HG02970 (cell line): ENCODE measurements around the gene OLFM2.
"Not testable (repeated sequence)": the region's sequence is repeated elsewhere in the genome, so short reads cannot be mapped to it uniquely, and the experiment has no call there.

Experiments used
- ATAC-seq: cut with Tn5 transposase; IDR thresholded peaks from one replicate; pipeline ENCODE4 v1.9.1; 2021; ENCODE audit warnings: mild to moderate bottlenecking, moderate library complexity, moderate number of reproducible peaks; ENCODE audit not compliant: unreplicated experiment, low FRiP score

OLFM2 gene

GRCh38 chr19:9842834-9843625 lies 93.3 kb downstream of the OLFM2 start:
- no peak for ATAC-seq

DNA sequence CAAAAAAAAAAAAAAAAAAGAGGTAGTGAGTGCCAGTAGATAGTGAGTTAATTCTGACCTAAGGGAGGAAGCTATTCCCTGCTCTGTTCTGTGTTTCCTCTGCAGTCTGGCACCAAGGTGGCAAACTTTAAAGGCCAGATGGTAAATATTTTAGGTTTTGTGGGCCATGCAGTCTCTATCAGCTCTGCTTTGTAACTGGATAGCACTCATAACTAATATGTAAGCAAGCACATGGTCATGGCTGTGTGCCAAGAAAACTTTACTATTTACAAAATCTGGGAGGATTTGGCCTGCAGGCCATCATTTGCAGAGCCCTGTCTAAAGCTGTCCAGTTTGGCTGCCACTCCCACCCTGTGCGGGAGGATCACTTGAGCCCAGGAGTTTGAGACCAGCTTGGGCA lies 96.9 kb downstream of the OLFM2 start:
- ATAC-seq = no peak

DNA sequence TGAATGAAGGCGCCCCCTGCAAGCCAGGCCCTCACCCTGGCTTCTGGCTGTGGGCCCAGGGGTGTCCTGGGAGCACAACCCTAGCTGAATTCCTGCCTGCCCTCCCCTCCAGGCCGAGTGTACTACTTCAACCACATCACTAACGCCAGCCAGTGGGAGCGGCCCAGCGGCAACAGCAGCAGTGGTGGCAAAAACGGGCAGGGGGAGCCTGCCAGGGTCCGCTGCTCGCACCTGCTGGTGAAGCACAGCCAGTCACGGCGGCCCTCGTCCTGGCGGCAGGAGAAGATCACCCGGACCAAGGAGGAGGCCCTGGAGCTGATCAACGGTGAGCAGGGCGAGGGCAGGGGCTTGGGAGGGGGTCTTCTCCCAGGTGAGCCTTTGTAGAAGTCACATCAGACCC lies 98.0 kb downstream of the OLFM2 start:
- no peak for ATAC-seq

DNA sequence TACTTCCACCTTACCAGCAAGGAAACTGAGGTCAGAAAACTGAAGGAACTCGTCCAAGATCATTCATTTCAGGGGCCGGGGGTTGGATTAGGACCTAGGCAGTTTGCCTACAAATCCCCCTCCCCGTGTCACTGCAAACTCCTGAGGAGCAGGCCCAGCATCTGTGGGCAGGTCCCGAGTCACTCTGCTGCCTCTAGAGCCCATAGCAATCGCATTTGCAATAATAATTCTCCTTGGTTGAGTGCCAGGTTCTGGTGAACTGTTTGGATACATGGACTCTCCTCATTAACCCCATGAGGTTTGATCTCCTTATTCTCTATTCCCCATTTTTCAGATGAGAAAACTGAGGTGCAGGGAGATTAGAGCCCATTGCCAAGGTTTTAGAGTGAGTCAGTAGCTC lies 100.3 kb downstream of the OLFM2 start:
- ATAC-seq = no peak

- ATAC-seq = peak; percentile 17
Observed at GRCh38 chr19:9835507-9835949, 100.8 kb downstream of the OLFM2 start.

- ATAC-seq = peak; percentile 98
Observed at GRCh38 chr19:9834726-9835506, 101.4 kb downstream of the OLFM2 start, which contains the start of gene PIN1. TSS of gene PIN1 (plus strand) at chr19:9835318. CDS start at chr19:9835345, 27 bp downstream.

- no peak for ATAC-seq
Observed at GRCh38 chr19:9834307-9834725, 102.0 kb downstream of the OLFM2 start.

- no peak for ATAC-seq
Observed at GRCh38 chr19:9828551-9829063, 107.7 kb downstream of the OLFM2 start.

- ATAC-seq = peak; percentile 92
Observed at GRCh38 chr19:9827289-9828238, 108.8 kb downstream of the OLFM2 start, which contains the start of gene UBL5. TSS of gene UBL5 (plus strand) at chr19:9827918. CDS start at chr19:9828338, 420 bp downstream.

DNA sequence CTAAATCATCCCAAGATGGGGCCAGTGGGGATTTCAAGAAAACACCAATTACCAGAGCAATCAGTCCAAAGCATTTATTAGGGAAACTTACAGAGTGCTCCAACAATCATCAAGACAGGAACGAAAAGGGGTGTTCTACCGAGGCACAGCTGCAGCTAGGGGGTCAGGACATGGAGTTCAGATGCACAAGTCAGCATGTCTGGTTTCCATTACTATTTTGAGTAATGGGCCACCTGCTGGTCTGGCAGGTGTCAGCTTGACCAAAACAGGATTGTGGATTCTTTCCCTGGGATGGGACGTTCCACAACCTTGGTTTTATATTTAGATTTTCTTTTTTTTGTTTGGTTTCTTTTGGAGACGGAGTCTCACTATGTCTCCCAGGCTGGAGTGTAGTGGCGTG lies 112.5 kb downstream of the OLFM2 start:
- no peak for ATAC-seq

DNA sequence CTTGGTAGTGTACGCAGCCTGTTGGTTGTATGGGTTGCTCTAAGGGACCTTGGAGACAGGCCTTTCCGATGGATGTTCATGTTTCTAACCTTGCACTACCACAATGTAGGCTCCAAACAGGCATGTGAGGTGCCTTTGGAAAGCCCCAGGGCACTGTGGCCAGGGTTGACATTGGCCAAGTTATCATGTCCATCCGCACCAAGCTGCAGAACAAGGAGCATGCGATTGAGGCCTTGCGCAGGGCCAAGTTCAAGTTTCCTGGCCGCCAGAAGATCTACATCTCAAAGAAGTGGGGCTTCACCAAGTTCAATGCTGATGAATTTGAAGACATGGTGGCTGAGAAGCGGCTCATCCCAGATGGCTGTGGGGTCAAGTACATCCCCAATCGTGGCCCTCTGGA lies 116.3 kb downstream of the OLFM2 start:
- not testable (repeated sequence) for ATAC-seq

- ATAC-seq = no peak
Observed at GRCh38 chr19:9819596-9819909, 116.8 kb downstream of the OLFM2 start.

DNA sequence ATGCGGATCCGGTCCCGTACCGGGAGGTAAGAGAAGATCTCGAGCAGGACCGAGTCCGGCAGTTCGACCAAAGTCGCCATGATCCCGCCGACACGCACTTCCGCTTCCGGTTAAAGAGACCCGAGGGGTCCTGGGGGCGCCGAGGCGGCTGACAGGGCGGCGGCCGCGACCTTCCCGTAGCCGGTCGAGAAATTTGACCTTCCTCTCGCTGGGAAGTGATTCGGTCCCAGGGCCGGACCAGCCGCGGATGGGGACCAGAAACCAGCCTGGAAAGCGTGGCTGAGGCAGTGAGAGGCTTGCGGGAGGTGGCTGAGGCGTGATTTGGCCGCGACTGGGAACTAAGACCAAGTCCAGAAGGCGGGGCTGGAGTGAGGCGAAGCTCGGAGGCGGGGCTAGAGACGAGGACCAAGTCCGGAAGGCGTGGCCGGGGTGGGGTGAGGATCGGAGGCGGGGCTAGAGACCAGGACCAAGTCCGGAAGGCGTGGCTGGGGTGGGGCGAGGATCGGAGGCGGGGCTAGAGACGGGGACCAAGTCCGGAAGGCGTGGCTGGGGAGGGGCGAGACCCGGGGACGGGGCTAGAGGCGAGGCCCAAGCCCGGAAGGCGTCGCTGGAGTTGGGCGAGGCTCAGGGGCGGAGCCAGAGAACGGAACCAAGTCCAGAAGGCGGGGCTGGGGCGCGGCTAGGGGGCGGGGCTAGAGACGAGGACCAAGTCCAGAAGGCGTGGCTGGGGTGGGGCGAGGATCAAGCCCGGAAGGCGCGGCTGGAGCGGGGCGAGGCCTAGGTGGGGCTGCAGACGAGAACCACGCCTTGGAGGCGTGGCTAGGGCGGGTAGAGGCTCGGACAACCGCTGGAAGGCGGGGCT lies 117.3 kb downstream of the OLFM2 start, which contains the start of gene FBXL12:
TSS of gene FBXL12 (minus strand) at position 346 of the 862 bp plus-strand sequence. CDS start at position 80, 266 bp downstream.
- peak; percentile 91 for ATAC-seq

- no peak for ATAC-seq
Observed at GRCh38 chr19:9818175-9818733, 118.1 kb downstream of the OLFM2 start.

GRCh38 chr19:9811139-9811538 lies 125.2 kb downstream of the OLFM2 start:
- no peak for ATAC-seq

- no peak for ATAC-seq
Observed at GRCh38 chr19:9808855-9809824, 127.2 kb downstream of the OLFM2 start.

GRCh38 chr19:9806803-9807202 lies 129.5 kb downstream of the OLFM2 start:
- no peak for ATAC-seq
